K562 (cell line): ENCODE measurements around the gene TDG. TPM values are rescaled to one million over a fixed set of nuclear protein-coding genes. Genes with fewer than 3 reads are reported as not detected.

Source experiments
- ATAC-seq: fragments of 200-7000 bp; cut with Tn5 transposase; 3 replicates; pipeline ENCODE4 v1.9.1; 2020; ENCODE audit warnings: moderate library complexity
- BruUV-seq: library from RNA; stranded (reverse); fragments of 400-500 nt; replicated peaks from 2 replicates; lab custom pipeline; 2021; lab: Mats Ljungman, UMichigan
- CTCF ChIA-PET: fragments of 300-600 bp; formaldehyde crosslinking; extraction: SDS; loops from one replicate; lab custom pipeline; 2021; ENCODE audit warnings: low intra/inter-chr PET ratio; lab: Yijun Ruan, JAX
- POLR2A ChIA-PET: fragments of 300-600, 350-650 bp; sonication (Branson Sonifier 250); formaldehyde crosslinking; extraction: SDS; loops from one replicate; lab custom pipeline; 2021; ENCODE audit warnings: antibody characterized with exemption, inconsistent platforms; lab: Yijun Ruan, JAX
- DNase-seq, 4 experiments: peaks; one replicate each; pipeline versions ENCODE4 v3.0.0 to v3.0.0-alpha.2; 2011 to 2018; ENCODE audit warnings: low spot score in 3 of 4, mixed read lengths in 3 of 4; ENCODE audit errors: extremely low read depth in 1 of 4
- FAIRE-seq: peaks from 2 replicates; lab custom pipeline; 2011; peaks lifted over from hg19 to GRCh38; lab: Jason Lieb, UNC
- H2AFZ ChIP-seq: 2 replicates; pipeline ENCODE4 v1.6.0; 2011; ENCODE audit warnings: low read depth, low read length, control low read depth, inconsistent platforms
- H3K27ac ChIP-seq: fragments of 200-600 bp; 3 replicates; pipeline ENCODE4 v1.8.0; 2011; ENCODE audit warnings: low read depth, mild to moderate bottlenecking, control low read depth, inconsistent platforms, low read length, moderate library complexity, mixed read lengths; ENCODE audit errors: extremely low read depth
- H3K27me3 ChIP-seq, 2 experiments: fragments of 300-600 bp in 1 of 2; 2 replicates in 1 of 2; 3 replicates in 1 of 2; pipeline versions ENCODE4 v1.6.0 to v1.8.0; 2011; ENCODE audit warnings: inconsistent platforms in 2 of 2, low read length in 2 of 2, mild to moderate bottlenecking in 1 of 2, mixed read lengths in 1 of 2, moderate library complexity in 1 of 2; ENCODE audit not compliant: control insufficient read depth in 2 of 2, insufficient read depth in 2 of 2
- H3K36me3 ChIP-seq: fragments of 300-600 bp; 3 replicates; pipeline ENCODE4 v1.8.0; 2011; ENCODE audit warnings: mild to moderate bottlenecking, low read length, inconsistent platforms; ENCODE audit not compliant: control insufficient read depth, insufficient read depth
- H3K4me1 ChIP-seq, 2 experiments: fragments of 200-600 bp in 1 of 2; replicated peaks in 1 of 2; 2 replicates in 1 of 2; 3 replicates in 1 of 2; pipeline versions ENCODE4 v1.5.1 to v1.8.0; 2011; ENCODE audit warnings: inconsistent platforms in 2 of 2, low read length in 2 of 2, mild to moderate bottlenecking in 1 of 2, mixed read lengths in 1 of 2, moderate library complexity in 1 of 2; ENCODE audit not compliant: control insufficient read depth in 2 of 2, insufficient read depth in 2 of 2
- H3K4me2 ChIP-seq: 2 replicates; pipeline ENCODE4 v1.6.1; 2011; ENCODE audit warnings: low read length, control low read depth, inconsistent platforms, mixed read lengths; ENCODE audit not compliant: insufficient read depth
- H3K4me3 ChIP-seq: fragments of 200-600 bp; sonication (generic), shearing (Covaris generic); 2 replicates; pipeline ENCODE4 v1.5.1; 2016; ENCODE audit warnings: control low read depth, inconsistent platforms
- H3K79me2 ChIP-seq: fragments of 200-600 bp; 3 replicates; pipeline ENCODE4 v1.8.0; 2011; ENCODE audit warnings: low read length, inconsistent platforms; ENCODE audit not compliant: control insufficient read depth, insufficient read depth
- H3K9ac ChIP-seq, 2 experiments: 2 replicates each; pipeline versions ENCODE4 v1.6.0 to v1.6.1; 2011; ENCODE audit warnings: low read depth in 2 of 2, low read length in 2 of 2, control low read depth in 1 of 2, inconsistent platforms in 1 of 2, mild to moderate bottlenecking in 1 of 2, mixed read lengths in 1 of 2; ENCODE audit not compliant: insufficient read depth in 1 of 2
- H3K9me1 ChIP-seq: one replicate; pipeline ENCODE4 v1.6.0; 2011; ENCODE audit warnings: inconsistent platforms, mild to moderate bottlenecking, low read length, moderate library complexity; ENCODE audit not compliant: control insufficient read depth, insufficient read depth
- H3K9me3 ChIP-seq: replicated peaks from 2 replicates; pipeline ENCODE4 v1.5.1; 2011; ENCODE audit warnings: low read depth, low read length, inconsistent platforms; ENCODE audit not compliant: control insufficient read depth, insufficient read depth
- H4K20me1 ChIP-seq: replicated peaks from 2 replicates; pipeline ENCODE4 v1.6.1; 2011; ENCODE audit warnings: low read length, inconsistent platforms, mixed read lengths; ENCODE audit not compliant: control insufficient read depth, insufficient read depth
- ZNF444 ChIP-seq: fragments of 250-450 bp; sonication (Bioruptor Pico); IDR thresholded peaks from 2 replicates; pipeline ENCODE4 v1.4.0; 2020; ENCODE audit warnings: mild to moderate bottlenecking, moderate library complexity
- WGBS: fragments of 100-300 bp; shearing (Covaris generic); methylation state at CpG from one replicate; pipeline ENCODE4 v1.1.6; 2016; ENCODE audit warnings: low coverage, mixed read lengths; ENCODE audit not compliant: insufficient coverage; ENCODE audit errors: missing lambda C conversion rate; 5-methylcytosine and 5-hydroxymethylcytosine counted together
- in situ Hi-C: fragments of 300-500 bp; cut with MboI; formaldehyde crosslinking; loops from 4 replicates; pipeline ENCODE4 v1.15.0; 2018; ENCODE audit warnings: inconsistent platforms, mixed read lengths
- intact Hi-C: fragments of 100-400 bp; cut with micrococcal nuclease; formaldehyde crosslinking; loops from 2 replicates; pipeline ENCODE4 v1.14.2; 2022
- polyA plus RNA-seq, 8 experiments: library from polyadenylated mRNA; depleted of rRNA in 4 of 8; stranded (reverse) in 5 of 8; unstranded in 3 of 8; fragments of >200 nt; fragmentation: Nextera tagmentation in 2 of 8; fragmentation: Illumina TruSeq in 1 of 8; extraction: Ambion mirVana in 2 of 8; extraction: Trizol in 1 of 8; gene quantifications; 2 replicates each; pipeline versions ENCODE4 v1.2.1 to v1.2.3, GENCODE V29; 2011 to 2014; ENCODE audit warnings: inconsistent platforms in 1 of 8, missing spikeins in 1 of 8
- total RNA-seq, 7 experiments: library from RNA; depleted of rRNA in 6 of 7; stranded (reverse); fragments of >200 nt in 6 of 7; fragmentation: Illumina TruSeq in 2 of 7; extraction: Trizol in 2 of 7; gene quantifications; 2 replicates each; pipeline versions ENCODE4 v1.2.1 to v1.2.3, GENCODE V29; 2011 to 2021; ENCODE audit warnings: low replicate concordance in 1 of 7
- TF ChIP-seq, protein P1 (sequence below): fragments of 450-650 bp; IDR thresholded peaks from 2 replicates; pipeline ENCODE4 v1.6.1; 2016; ENCODE audit warnings: mild to moderate bottlenecking

Gene TDG
- total and polyA plus RNA-seq, 9 of the 15 experiments (the other 6 are each of a cell fraction or from before 2014, with no cell fraction given), result 37.6 to 77.2 (median 64.0) TPM

DNA sequence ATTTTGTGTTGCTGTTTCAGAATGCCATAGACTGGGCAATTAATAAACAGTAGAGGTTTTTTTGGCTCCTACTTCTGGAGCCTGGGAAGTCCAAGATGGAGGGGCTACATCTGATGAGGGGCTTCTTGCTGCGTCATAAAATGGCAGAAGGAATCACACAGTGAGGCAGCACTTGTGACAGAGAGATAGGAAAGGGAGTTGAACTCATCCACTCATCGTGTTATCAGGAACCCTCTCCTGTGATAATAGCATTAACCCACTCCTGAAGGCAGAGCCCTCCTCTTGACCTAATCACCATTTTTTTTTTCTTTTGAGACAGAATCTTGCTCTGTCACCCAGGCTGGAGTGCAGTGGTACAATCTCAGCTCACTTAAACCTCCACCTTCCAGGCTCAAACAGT lies 9.7 kb downstream of the TDG start (continued):
- TF ChIP-seq, protein P1, sequence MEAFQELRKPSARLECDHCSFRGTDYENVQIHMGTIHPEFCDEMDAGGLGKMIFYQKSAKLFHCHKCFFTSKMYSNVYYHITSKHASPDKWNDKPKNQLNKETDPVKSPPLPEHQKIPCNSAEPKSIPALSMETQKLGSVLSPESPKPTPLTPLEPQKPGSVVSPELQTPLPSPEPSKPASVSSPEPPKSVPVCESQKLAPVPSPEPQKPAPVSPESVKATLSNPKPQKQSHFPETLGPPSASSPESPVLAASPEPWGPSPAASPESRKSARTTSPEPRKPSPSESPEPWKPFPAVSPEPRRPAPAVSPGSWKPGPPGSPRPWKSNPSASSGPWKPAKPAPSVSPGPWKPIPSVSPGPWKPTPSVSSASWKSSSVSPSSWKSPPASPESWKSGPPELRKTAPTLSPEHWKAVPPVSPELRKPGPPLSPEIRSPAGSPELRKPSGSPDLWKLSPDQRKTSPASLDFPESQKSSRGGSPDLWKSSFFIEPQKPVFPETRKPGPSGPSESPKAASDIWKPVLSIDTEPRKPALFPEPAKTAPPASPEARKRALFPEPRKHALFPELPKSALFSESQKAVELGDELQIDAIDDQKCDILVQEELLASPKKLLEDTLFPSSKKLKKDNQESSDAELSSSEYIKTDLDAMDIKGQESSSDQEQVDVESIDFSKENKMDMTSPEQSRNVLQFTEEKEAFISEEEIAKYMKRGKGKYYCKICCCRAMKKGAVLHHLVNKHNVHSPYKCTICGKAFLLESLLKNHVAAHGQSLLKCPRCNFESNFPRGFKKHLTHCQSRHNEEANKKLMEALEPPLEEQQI, result no peak

DNA sequence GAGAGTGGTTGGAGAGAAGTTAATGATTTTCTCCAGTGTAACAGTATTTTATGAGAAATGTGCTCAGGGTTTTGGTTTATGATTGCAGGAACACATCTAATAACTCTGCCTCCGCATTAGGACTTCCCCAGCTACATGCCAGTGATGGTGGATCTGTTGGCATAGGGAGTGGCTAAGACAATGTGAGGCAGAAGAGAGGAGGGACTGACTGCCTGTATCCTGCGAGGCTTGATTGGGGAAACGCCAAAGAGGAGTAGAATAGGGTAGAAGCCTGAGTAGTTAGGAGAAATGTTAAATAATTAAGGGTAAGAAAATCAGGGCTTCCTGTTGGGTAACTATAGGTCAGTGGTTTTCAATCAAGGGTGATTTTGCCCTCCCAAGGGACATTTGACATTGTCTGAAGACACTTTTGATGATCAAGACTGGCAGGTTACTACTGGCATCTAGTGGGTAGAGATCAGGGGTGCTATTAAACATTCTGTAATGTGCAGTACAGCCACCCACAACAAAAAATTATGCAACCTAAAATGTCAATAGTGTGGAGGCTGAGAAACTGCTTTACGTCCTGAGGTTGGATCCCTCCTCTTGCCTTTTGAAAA lies 12.8 kb downstream of the TDG start:
- DNase-seq (no peak), FAIRE-seq (no peak), ATAC-seq (no peak)
- peaks cover 2% of the 10 kb centered on the region for H3K9me1 ChIP-seq
- H3K79me2 ChIP-seq, result peaks cover 45% of the 10 kb centered on the region
- intact Hi-C loops, result no loop called here
- no peaks in the 10 kb centered on the region for H3K27me3 ChIP-seq
- WGBS, result 93% methylated on average over 4 of the region's 4 CpGs
- BruUV-seq, result no TSS peak
- no peak overlapping the region for H3K4me2 ChIP-seq
- H3K27ac ChIP-seq, result no peak overlapping the region
- ChIA-PET POLR2A (interaction anchor here (1.3 kb wide), 1 partner anchor 9 kb away, joined by 4 read pairs; no protein-coding TSS in a partner anchor), CTCF (no interaction called here)
- no peak overlapping the region for H3K9ac ChIP-seq
- no peak overlapping the region for H2AFZ ChIP-seq
- peaks cover 78% of the 10 kb centered on the region for H3K36me3 ChIP-seq
- H3K9me3 ChIP-seq, result no peaks in the 10 kb centered on the region
- in situ Hi-C loops, result no loop called here
- TF ChIP-seq ZNF444 (CRISPR knock-in tag), result no peak
- TF ChIP-seq, all 486 proteins: peak for 0
- Histone ChIP-seq H3K4me1 (peaks cover 11 to 13% of the 10 kb centered on the region in 2 experiments; a peak in 4 of 5 replicates), H4K20me1 (no peaks in the 10 kb centered on the region; the same call in 1 of the 2 replicates), H3K4me3 (no peak overlapping the region)
